Measurements from ENCODE around the gene NOTCH1.
"Not testable (repeated sequence)": the region's sequence is repeated elsewhere in the genome, so short reads cannot be mapped to it uniquely, and the experiment has no call there.

NOTCH1 gene

GRCh38 chr9:136576269-136576626 lies 30.4 kb upstream of the NOTCH1 start:
- Histone ChIP-seq H3K4me1 (ENCODE audit: control insufficient read depth, low read depth, low read length) (peaks cover 12% of the 10 kb centered on the region), H3K27me3 (ENCODE audit: insufficient read depth, low read length, poor library complexity) (no peaks in the 10 kb centered on the region), H3K27ac (ENCODE audit: low read depth, low read length) (no peak overlapping the region), H2AK5ac (ENCODE audit: low read length) (no peak overlapping the region), H3K9ac (ENCODE audit: low read length) (no peak overlapping the region), H4K5ac (ENCODE audit: low read length) (no peak overlapping the region), H3K4me3 (ENCODE audit: low read length) (no peak overlapping the region), H3K18ac (ENCODE audit: low read length) (no peak overlapping the region), H3K79me2 (ENCODE audit: control insufficient read depth, insufficient read depth, low read length) (no peaks in the 10 kb centered on the region), H2BK15ac (replicated peaks; ENCODE audit: low read depth) (no peak overlapping the region), H2BK5ac (ENCODE audit: low read length) (peak overlapping the region; percentile 45), H3K4ac (ENCODE audit: low read depth, low read length) (no peak overlapping the region), H3K56ac (ENCODE audit: low read length) (no peak overlapping the region), H2BK120ac (ENCODE audit: low read depth, low read length) (no peak overlapping the region), H3K4me2 (ENCODE audit: low read length) (no peak overlapping the region), H3K79me1 (ENCODE audit: low read length) (no peaks in the 10 kb centered on the region), H3K23ac (ENCODE audit: low read length) (no peak overlapping the region), H4K8ac (ENCODE audit: low read depth, low read length) (no peak overlapping the region), H3K36me3 (ENCODE audit: control insufficient read depth, insufficient read depth, low read length) (no peaks in the 10 kb centered on the region)
- no CpG with 5 or more reads among the region's 8 CpGs for WGBS (ENCODE audit: extremely low coverage, insufficient coverage, low lambda C conversion rate)
- DNase-seq: no peak

GRCh38 chr9:136575626-136576268 lies 29.9 kb upstream of the NOTCH1 start:
- Histone ChIP-seq H2BK120ac (ENCODE audit: low read depth, low read length) (no peak overlapping the region), H3K4me2 (ENCODE audit: low read length) (no peak overlapping the region), H4K5ac (ENCODE audit: low read length) (no peak overlapping the region), H3K18ac (ENCODE audit: low read length) (no peak overlapping the region), H2BK5ac (ENCODE audit: low read length) (no peak overlapping the region), H3K27me3 (ENCODE audit: insufficient read depth, low read length, poor library complexity) (no peaks in the 10 kb centered on the region), H3K9ac (ENCODE audit: low read length) (no peak overlapping the region), H3K23ac (ENCODE audit: low read length) (no peak overlapping the region), H3K36me3 (ENCODE audit: control insufficient read depth, insufficient read depth, low read length) (no peaks in the 10 kb centered on the region), H3K27ac (ENCODE audit: low read depth, low read length) (no peak overlapping the region), H3K4me1 (ENCODE audit: control insufficient read depth, low read depth, low read length) (peaks cover 12% of the 10 kb centered on the region), H3K79me1 (ENCODE audit: low read length) (no peaks in the 10 kb centered on the region), H2BK15ac (replicated peaks; ENCODE audit: low read depth) (no peak overlapping the region), H3K4ac (ENCODE audit: low read depth, low read length) (no peak overlapping the region), H3K4me3 (ENCODE audit: low read length) (no peak overlapping the region), H4K8ac (ENCODE audit: low read depth, low read length) (no peak overlapping the region), H3K56ac (ENCODE audit: low read length) (peak overlapping the region; percentile 22), H2AK5ac (ENCODE audit: low read length) (peak overlapping the region; percentile 82), H3K79me2 (ENCODE audit: control insufficient read depth, insufficient read depth, low read length) (no peaks in the 10 kb centered on the region)
- no peak for DNase-seq
- no CpG with 5 or more reads among the region's 21 CpGs for WGBS (ENCODE audit: extremely low coverage, insufficient coverage, low lambda C conversion rate)

- peaks cover 12% of the 10 kb centered on the region for H3K4me1 ChIP-seq (ENCODE audit: control insufficient read depth, low read depth, low read length)
- H3K56ac ChIP-seq (ENCODE audit: low read length); H2BK5ac ChIP-seq (ENCODE audit: low read length); H4K8ac ChIP-seq (ENCODE audit: low read depth, low read length); H2BK120ac ChIP-seq (ENCODE audit: low read depth, low read length); H3K9ac ChIP-seq (ENCODE audit: low read length); H3K18ac ChIP-seq (ENCODE audit: low read length); H3K27ac ChIP-seq (ENCODE audit: low read depth, low read length); H4K5ac ChIP-seq (ENCODE audit: low read length); H3K4ac ChIP-seq (ENCODE audit: low read depth, low read length); H3K27me3 ChIP-seq (ENCODE audit: insufficient read depth, low read length, poor library complexity); H3K4me2 ChIP-seq (ENCODE audit: low read length); H2BK15ac ChIP-seq (replicated peaks; ENCODE audit: low read depth); DNase-seq; H3K23ac ChIP-seq (ENCODE audit: low read length); H3K4me3 ChIP-seq (ENCODE audit: low read length); H3K79me1 ChIP-seq (ENCODE audit: low read length); H2AK5ac ChIP-seq (ENCODE audit: low read length); H3K79me2 ChIP-seq (ENCODE audit: control insufficient read depth, insufficient read depth, low read length); H3K36me3 ChIP-seq (ENCODE audit: control insufficient read depth, insufficient read depth, low read length): not testable (repeated sequence)
- WGBS (ENCODE audit: extremely low coverage, insufficient coverage, low lambda C conversion rate): no CpG with 5 or more reads among the region's 16 CpGs
Measured at GRCh38 chr9:136574606-136575005, 28.8 kb upstream of the NOTCH1 start.

GRCh38 chr9:136572828-136573625 lies 27.2 kb upstream of the NOTCH1 start:
- Histone ChIP-seq H3K4me3 (ENCODE audit: low read length) (no peak overlapping the region), H2BK120ac (ENCODE audit: low read depth, low read length) (no peak overlapping the region)
- no CpG with 5 or more reads among the region's 34 CpGs for WGBS (ENCODE audit: extremely low coverage, insufficient coverage, low lambda C conversion rate)

GRCh38 chr9:136572003-136572827 lies 26.4 kb upstream of the NOTCH1 start:
- H3K4ac ChIP-seq (ENCODE audit: low read depth, low read length): peak overlapping the region; percentile 44
- no peak overlapping the region for H3K4me2 ChIP-seq (ENCODE audit: low read length)
- H2BK5ac ChIP-seq (ENCODE audit: low read length): peak overlapping the region; percentile 97
- H2AK5ac ChIP-seq (ENCODE audit: low read length): peak overlapping the region; percentile 97
- H3K18ac ChIP-seq (ENCODE audit: low read length): peak overlapping the region; percentile 45
- peaks cover 23% of the 10 kb centered on the region for H3K4me1 ChIP-seq (ENCODE audit: control insufficient read depth, low read depth, low read length)
- DNase-seq: peak; percentile 99
- H3K23ac ChIP-seq (ENCODE audit: low read length): no peak overlapping the region
- peaks cover 6% of the 10 kb centered on the region for H3K79me1 ChIP-seq (ENCODE audit: low read length)
- no peak overlapping the region for H4K8ac ChIP-seq (ENCODE audit: low read depth, low read length)
- no peak overlapping the region for H3K4me3 ChIP-seq (ENCODE audit: low read length)
- H3K79me2 ChIP-seq (ENCODE audit: control insufficient read depth, insufficient read depth, low read length): no peaks in the 10 kb centered on the region
- no peaks in the 10 kb centered on the region for H3K36me3 ChIP-seq (ENCODE audit: control insufficient read depth, insufficient read depth, low read length)
- peak overlapping the region; percentile 50 for H3K9ac ChIP-seq (ENCODE audit: low read length)
- H3K27me3 ChIP-seq (ENCODE audit: insufficient read depth, low read length, poor library complexity): no peaks in the 10 kb centered on the region
- H2BK15ac ChIP-seq (replicated peaks; ENCODE audit: low read depth): no peak overlapping the region
- WGBS (ENCODE audit: extremely low coverage, insufficient coverage, low lambda C conversion rate): no CpG with 5 or more reads among the region's 17 CpGs
- no peak overlapping the region for H4K5ac ChIP-seq (ENCODE audit: low read length)
- H2BK120ac ChIP-seq (ENCODE audit: low read depth, low read length): peak overlapping the region; percentile 47
- H3K27ac ChIP-seq (ENCODE audit: low read depth, low read length): peak overlapping the region; percentile 84
- peak overlapping the region; percentile 89 for H3K56ac ChIP-seq (ENCODE audit: low read length)

More at GRCh38 chr9:136572828-136573625, 27.2 kb upstream of the NOTCH1 start:
- Histone ChIP-seq H2BK15ac (replicated peaks; ENCODE audit: low read depth) (no peak overlapping the region), H3K27ac (ENCODE audit: low read depth, low read length) (peak overlapping the region; percentile 84), H3K56ac (ENCODE audit: low read length) (peak overlapping the region; percentile 89), H3K23ac (ENCODE audit: low read length) (no peak overlapping the region), H3K18ac (ENCODE audit: low read length) (peak overlapping the region; percentile 15), H3K4me2 (ENCODE audit: low read length) (no peak overlapping the region), H2BK5ac (ENCODE audit: low read length) (peak overlapping the region; percentile 97), H3K4ac (ENCODE audit: low read depth, low read length) (peak overlapping the region; percentile 21), H3K4me1 (ENCODE audit: control insufficient read depth, low read depth, low read length) (peaks cover 23% of the 10 kb centered on the region), H3K27me3 (ENCODE audit: insufficient read depth, low read length, poor library complexity) (no peaks in the 10 kb centered on the region), H3K9ac (ENCODE audit: low read length) (peak overlapping the region; percentile 50), H3K36me3 (ENCODE audit: control insufficient read depth, insufficient read depth, low read length) (no peaks in the 10 kb centered on the region), H4K5ac (ENCODE audit: low read length) (no peak overlapping the region), H4K8ac (ENCODE audit: low read depth, low read length) (no peak overlapping the region), H2AK5ac (ENCODE audit: low read length) (peak overlapping the region; percentile 97), H3K79me2 (ENCODE audit: control insufficient read depth, insufficient read depth, low read length) (no peaks in the 10 kb centered on the region), H3K79me1 (ENCODE audit: low read length) (peaks cover 6% of the 10 kb centered on the region)
- DNase-seq: peak; percentile 78

Measured in mesendoderm (in vitro differentiated cells).